NCI-H748 treated with DMSO at 0.1 percent for 48 hours (cell line): ENCODE results near the gene HIPK4.
A peak's percentile ranks its signal among the peaks of the same experiment; 100 is the strongest.
"Not testable (repeated sequence)": the region's sequence is repeated elsewhere in the genome, so short reads cannot be mapped to it uniquely, and the experiment has no call there.

Experiments
- DNase-seq: peaks from one replicate; lab custom pipeline; 2025; lab: John Stamatoyannopoulos, UW

The HIPK4 gene

GRCh38 chr19:40416918-40417642, 27.1 kb upstream of the HIPK4 start:
- no peak for DNase-seq

- DNase-seq: no peak
Observed at GRCh38 chr19:40415768-40416167, 25.8 kb upstream of the HIPK4 start.

- no peak for DNase-seq
Observed at GRCh38 chr19:40414542-40415535, 24.9 kb upstream of the HIPK4 start.

- no peak for DNase-seq
Observed at GRCh38 chr19:40413291-40413845, 23.4 kb upstream of the HIPK4 start, which contains the start of gene PRX. PRX (minus strand) TSS chr19:40413378; CDS start chr19:40407932, 5,446 bp downstream.

- DNase-seq: no peak
Observed at GRCh38 chr19:40412866-40413265, 22.9 kb upstream of the HIPK4 start.

- no peak for DNase-seq
Observed at GRCh38 chr19:40411958-40412499, 22.0 kb upstream of the HIPK4 start.

GRCh38 chr19:40411125-40411842, 21.3 kb upstream of the HIPK4 start:
- DNase-seq: no peak

- no peak for DNase-seq
Observed at GRCh38 chr19:40410030-40410389, 20.0 kb upstream of the HIPK4 start.

- not testable (repeated sequence) for DNase-seq
Observed at GRCh38 chr19:40408598-40408925, 18.6 kb upstream of the HIPK4 start.

- no peak for DNase-seq
Observed at GRCh38 chr19:40407714-40408597, 18.0 kb upstream of the HIPK4 start.

- DNase-seq: peak; percentile 76
Observed at GRCh38 chr19:40403262-40403984, 13.4 kb upstream of the HIPK4 start.

- DNase-seq: no peak
Observed at GRCh38 chr19:40400559-40400958, 10.6 kb upstream of the HIPK4 start.

GRCh38 chr19:40398417-40399131, 8.6 kb upstream of the HIPK4 start:
- no peak for DNase-seq

GRCh38 chr19:40397568-40397906, 7.6 kb upstream of the HIPK4 start:
- no peak for DNase-seq

GRCh38 chr19:40396886-40397567, 7.0 kb upstream of the HIPK4 start:
- no peak for DNase-seq

GRCh38 chr19:40395956-40396355, 6.0 kb upstream of the HIPK4 start:
- no peak for DNase-seq

- no peak for DNase-seq
Observed at GRCh38 chr19:40394816-40395210, 4.8 kb upstream of the HIPK4 start.

- DNase-seq: no peak
Observed at GRCh38 chr19:40393894-40394815, 4.2 kb upstream of the HIPK4 start.
